GM23338 (cell line): ENCODE results near the gene ABCF1. TPM values are rescaled to one million over a fixed set of nuclear protein-coding genes. Genes with fewer than 3 reads are reported as not detected.

Source experiments
- ATAC-seq: fragments of 200-7000 bp; cut with Tn5 transposase; 3 replicates; pipeline ENCODE4 v1.9.1; 2020
- DNase-seq: peaks from one replicate; pipeline ENCODE4 v3.0.0-alpha.2; 2015; ENCODE audit warnings: low spot score
- H2AFZ ChIP-seq: fragments of 200-600 bp; sonication (generic); 2 replicates; pipeline ENCODE4 v1.8.0; 2016; ENCODE audit warnings: antibody characterized with exemption, mild to moderate bottlenecking, moderate library complexity
- H3F3A ChIP-seq: fragments of 200-600 bp; sonication (generic); replicated peaks from 2 replicates; pipeline ENCODE4 v1.8.0; 2017; ENCODE audit warnings: antibody characterized with exemption, mixed run types, low read depth
- H3K27ac ChIP-seq: fragments of 200-600 bp; sonication (generic); 2 replicates; pipeline ENCODE4 v1.6.1; 2016; ENCODE audit warnings: low read depth
- H3K27me3 ChIP-seq: fragments of 200-600 bp; sonication (generic); 2 replicates; pipeline ENCODE4 v1.8.0; 2016; ENCODE audit warnings: mild to moderate bottlenecking, mixed run types, moderate library complexity; ENCODE audit not compliant: insufficient read depth
- H3K36me3 ChIP-seq: fragments of 200-600 bp; sonication (generic); 2 replicates; pipeline ENCODE4 v1.8.0; 2016; ENCODE audit warnings: mild to moderate bottlenecking; ENCODE audit not compliant: insufficient read depth
- H3K4me1 ChIP-seq: fragments of 200-600 bp; sonication (generic); 2 replicates; pipeline ENCODE4 v1.8.0; 2016; ENCODE audit warnings: mild to moderate bottlenecking, moderate library complexity; ENCODE audit not compliant: insufficient read depth
- H3K4me2 ChIP-seq: fragments of 200-600 bp; sonication (generic); 2 replicates; pipeline ENCODE4 v1.7.1; 2017; ENCODE audit warnings: mixed run types
- H3K4me3 ChIP-seq: fragments of 200-600 bp; sonication (generic); 2 replicates; pipeline ENCODE4 v1.6.1; 2016; ENCODE audit warnings: mixed run types
- H3K79me2 ChIP-seq: fragments of 200-600 bp; sonication (generic); replicated peaks from 2 replicates; pipeline ENCODE4 v1.8.0; 2017; ENCODE audit warnings: mild to moderate bottlenecking; ENCODE audit not compliant: insufficient read depth
- H3K9me2 ChIP-seq: fragments of 200-600 bp; sonication (generic); 2 replicates; pipeline ENCODE4 v1.8.0; 2017; ENCODE audit not compliant: insufficient read depth
- H4K20me1 ChIP-seq: fragments of 200-600 bp; sonication (generic); replicated peaks from 2 replicates; pipeline ENCODE4 v1.8.0; 2017; ENCODE audit warnings: mild to moderate bottlenecking; ENCODE audit not compliant: insufficient read depth
- H3K27ac Mint-ChIP-seq: 2 replicates; pipeline ENCODE4 v1.8.0; 2020; ENCODE audit warnings: inconsistent platforms, mild to moderate bottlenecking, moderate library complexity, mixed read lengths
- H3K27me3 Mint-ChIP-seq: 3 replicates; pipeline ENCODE4 v1.8.0; 2022; ENCODE audit warnings: low read depth, mild to moderate bottlenecking, moderate library complexity, mixed read lengths, inconsistent platforms; ENCODE audit not compliant: insufficient read depth, poor library complexity
- H3K36me3 Mint-ChIP-seq: 3 replicates; pipeline ENCODE4 v1.8.0; 2021; ENCODE audit warnings: low read depth, mild to moderate bottlenecking, inconsistent platforms, moderate library complexity, mixed read lengths
- H3K4me1 Mint-ChIP-seq: 3 replicates; pipeline ENCODE4 v1.8.0; 2020; ENCODE audit warnings: mild to moderate bottlenecking, inconsistent platforms, mixed read lengths
- H3K4me3 Mint-ChIP-seq: 3 replicates; pipeline ENCODE4 v1.8.0; 2021; ENCODE audit warnings: moderate library complexity, mild to moderate bottlenecking, inconsistent platforms, mixed read lengths
- H3K9me3 Mint-ChIP-seq: 3 replicates; pipeline ENCODE4 v1.8.0; 2020; ENCODE audit warnings: moderate library complexity, mild to moderate bottlenecking, inconsistent platforms, mixed read lengths
- EZH2 ChIP-seq: fragments of 200-600 bp; sonication (generic); IDR thresholded peaks from one replicate; pipeline ENCODE4 v1.8.0; 2017; ENCODE audit warnings: antibody characterized with exemption, mild to moderate bottlenecking, low read depth; ENCODE audit not compliant: unreplicated experiment
- JUNB ChIP-seq: IDR thresholded peaks from one replicate; pipeline ENCODE4 v1.6.1; 2016; ENCODE audit warnings: antibody characterized with exemption; ENCODE audit not compliant: unreplicated experiment
- STAT1 ChIP-seq: IDR thresholded peaks from one replicate; pipeline ENCODE4 v1.6.1; 2016; ENCODE audit warnings: antibody characterized with exemption; ENCODE audit not compliant: unreplicated experiment
- ZNF114 ChIP-seq: fragments of 250-450 bp; sonication (Bioruptor Pico); IDR thresholded peaks from 2 replicates; pipeline ENCODE4 v1.5.0; 2020; ENCODE audit warnings: mild to moderate bottlenecking, moderate library complexity
- ZNF462 ChIP-seq: fragments of 250-450 bp; sonication (Bioruptor Pico); IDR thresholded peaks from 2 replicates; pipeline ENCODE4 v1.5.0; 2020; ENCODE audit warnings: mild to moderate bottlenecking, moderate library complexity
- polyA plus RNA-seq: library from polyadenylated mRNA; unstranded; fragments of >200 nt; fragmentation: Nextera tagmentation; extraction: Ambion mirVana; gene quantifications from 2 replicates; pipeline ENCODE4 v1.2.1, GENCODE V29; 2016
- total RNA-seq: library from RNA; depleted of rRNA; stranded (reverse); fragments of >200 nt; shearing (Covaris generic); gene quantifications from 2 replicates; pipeline ENCODE4 v1.2.3, GENCODE V29; 2014
- TF ChIP-seq, protein P1 (sequence below), 2 experiments: fragments of 200-600 bp in 1 of 2; sonication (generic) in 1 of 2; conservative IDR thresholded peaks; 2 replicates each; pipeline versions ENCODE4 v1.5.1 to v1.6.1; 2016 to 2017; ENCODE audit warnings: antibody characterized with exemption in 2 of 2, low read depth in 2 of 2, mild to moderate bottlenecking in 2 of 2, moderate library complexity in 1 of 2

Gene ABCF1
- total and polyA plus RNA-seq, 2 experiments from 2014 or later: 92.6 to 244 TPM

DNA sequence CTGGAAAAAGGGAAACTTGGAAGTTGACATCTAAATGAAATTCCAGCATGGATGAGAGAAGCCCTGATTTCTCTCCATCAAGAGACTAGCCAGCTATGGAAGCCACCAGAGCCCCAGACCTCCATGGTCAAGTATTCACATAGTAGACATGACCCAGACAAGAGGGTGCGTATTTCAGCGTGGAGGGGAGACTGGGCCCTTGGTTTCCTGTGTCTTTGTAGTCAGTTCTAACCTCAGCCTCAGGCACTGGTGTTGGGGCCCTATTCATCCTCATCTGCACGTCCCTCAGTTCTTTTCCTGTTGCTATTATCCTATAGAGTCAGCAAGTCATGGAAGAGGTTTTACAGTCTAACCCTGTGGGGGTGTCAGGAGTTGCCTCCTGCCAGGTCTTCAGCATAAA, 27.4 kb upstream of the ABCF1 start:
- Mint-ChIP-seq H3K4me1 (peaks cover 9% of the 10 kb centered on the region), H3K27ac (no peak overlapping the region), H3K36me3 (peaks cover 15% of the 10 kb centered on the region), H3K27me3 (peaks cover 12% of the 10 kb centered on the region), H3K4me3 (no peak overlapping the region), H3K9me3 (no peaks in the 10 kb centered on the region)
- TF ChIP-seq ZNF114 (CRISPR knock-in tag) (no peak), STAT1 (no peak), JUNB (no peak)
- Histone ChIP-seq H3K27me3 (no peaks in the 10 kb centered on the region), H2AFZ (no peak overlapping the region), H3K4me2 (no peak overlapping the region), H3K4me3 (no peak overlapping the region), H3K4me1 (peaks cover 7% of the 10 kb centered on the region; the same call in 1 of the 2 replicates), H3K9me2 (no peaks in the 10 kb centered on the region), H3K27ac (no peak overlapping the region), H3K79me2 (no peaks in the 10 kb centered on the region), H3K36me3 (peaks cover 5% of the 10 kb centered on the region; the same call in 1 of the 2 replicates), H4K20me1 (no peaks in the 10 kb centered on the region; the same call in 1 of the 2 replicates), H3F3A (no peaks in the 10 kb centered on the region)
- DNase-seq: no peak
- no peak for ATAC-seq

DNA sequence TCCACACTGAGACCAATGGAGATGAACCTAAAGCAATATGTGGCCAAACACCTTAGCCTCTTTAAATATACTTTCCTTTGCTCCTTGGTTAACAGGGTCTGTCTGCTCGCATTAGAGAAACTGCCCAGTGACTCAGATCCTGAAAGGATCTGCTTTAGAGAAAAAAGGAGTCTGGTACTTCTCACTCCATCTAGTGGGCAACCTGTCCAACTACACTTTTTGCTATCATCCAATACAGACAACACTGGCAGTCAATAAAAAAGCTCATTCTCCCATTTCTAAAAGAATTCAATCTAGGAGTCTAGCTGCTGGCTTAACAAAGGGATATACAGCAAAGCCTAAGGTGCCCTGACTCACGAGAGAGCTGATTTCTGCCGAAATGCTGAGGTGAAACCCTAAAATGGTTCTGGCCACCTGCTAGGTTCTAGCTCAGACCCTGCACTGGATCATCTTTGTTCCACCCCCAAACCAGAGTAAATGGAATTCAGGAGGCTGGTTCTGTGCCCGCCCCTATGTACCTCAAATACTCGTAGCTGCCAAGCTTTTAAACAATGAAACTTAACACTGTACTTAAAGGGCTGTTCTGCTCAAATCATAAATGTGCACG, 26.5 kb upstream of the ABCF1 start:
- H3K4me1 ChIP-seq: peaks cover 7% of the 10 kb centered on the region; the same call in 1 of the 2 replicates
- no peak overlapping the region for H3K4me3 Mint-ChIP-seq
- ATAC-seq (peak; percentile 70), DNase-seq (peak; percentile 80)
- no peak overlapping the region for H2AFZ ChIP-seq
- no peaks in the 10 kb centered on the region; the same call in 1 of the 2 replicates for H4K20me1 ChIP-seq
- TF ChIP-seq, protein P1, sequence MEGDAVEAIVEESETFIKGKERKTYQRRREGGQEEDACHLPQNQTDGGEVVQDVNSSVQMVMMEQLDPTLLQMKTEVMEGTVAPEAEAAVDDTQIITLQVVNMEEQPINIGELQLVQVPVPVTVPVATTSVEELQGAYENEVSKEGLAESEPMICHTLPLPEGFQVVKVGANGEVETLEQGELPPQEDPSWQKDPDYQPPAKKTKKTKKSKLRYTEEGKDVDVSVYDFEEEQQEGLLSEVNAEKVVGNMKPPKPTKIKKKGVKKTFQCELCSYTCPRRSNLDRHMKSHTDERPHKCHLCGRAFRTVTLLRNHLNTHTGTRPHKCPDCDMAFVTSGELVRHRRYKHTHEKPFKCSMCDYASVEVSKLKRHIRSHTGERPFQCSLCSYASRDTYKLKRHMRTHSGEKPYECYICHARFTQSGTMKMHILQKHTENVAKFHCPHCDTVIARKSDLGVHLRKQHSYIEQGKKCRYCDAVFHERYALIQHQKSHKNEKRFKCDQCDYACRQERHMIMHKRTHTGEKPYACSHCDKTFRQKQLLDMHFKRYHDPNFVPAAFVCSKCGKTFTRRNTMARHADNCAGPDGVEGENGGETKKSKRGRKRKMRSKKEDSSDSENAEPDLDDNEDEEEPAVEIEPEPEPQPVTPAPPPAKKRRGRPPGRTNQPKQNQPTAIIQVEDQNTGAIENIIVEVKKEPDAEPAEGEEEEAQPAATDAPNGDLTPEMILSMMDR (conservative IDR thresholded peaks at IDR 0.05; ENCODE audit: low read depth in 2 of 2): peak; percentile 71 to 75
- no peak for TF ChIP-seq EZH2
- H3K79me2 ChIP-seq: no peaks in the 10 kb centered on the region
- no peaks in the 10 kb centered on the region for H3K9me2 ChIP-seq
- H3K4me2 ChIP-seq: no peak overlapping the region
- H3K27ac ChIP-seq: no peak overlapping the region; the same call in 1 of the 2 replicates
- peaks cover 23% of the 10 kb centered on the region for H3K36me3 Mint-ChIP-seq
- peaks cover 6% of the 10 kb centered on the region; the same call in 1 of the 2 replicates for H3K36me3 ChIP-seq
- no peaks in the 10 kb centered on the region for H3K27me3 ChIP-seq
- peaks cover 9% of the 10 kb centered on the region for H3K4me1 Mint-ChIP-seq
- peaks cover 12% of the 10 kb centered on the region for H3K27me3 Mint-ChIP-seq
- no peak overlapping the region for H3K27ac Mint-ChIP-seq
- no peak overlapping the region for H3K4me3 ChIP-seq
- no peaks in the 10 kb centered on the region for H3K9me3 Mint-ChIP-seq
- no peaks in the 10 kb centered on the region for H3F3A ChIP-seq

DNA sequence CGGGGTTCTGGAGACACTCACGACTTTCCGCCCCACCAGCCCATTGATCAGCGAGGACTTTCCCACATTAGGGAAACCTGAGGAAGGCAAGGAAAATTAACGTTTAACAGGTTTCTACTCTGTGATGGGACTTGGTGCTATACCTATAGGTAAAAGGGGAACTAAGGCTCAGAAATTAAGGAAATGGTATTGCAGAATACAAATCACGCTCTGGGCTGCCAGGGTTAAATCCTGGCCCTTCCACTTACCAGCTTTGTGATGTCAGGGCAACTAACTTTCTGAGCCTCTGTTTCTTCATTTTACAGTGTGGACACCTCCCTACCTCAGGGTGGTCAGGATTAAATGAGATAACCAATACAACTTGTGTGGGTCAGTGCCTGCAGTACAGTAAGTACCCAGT, 23.8 kb upstream of the ABCF1 start:
- no peaks in the 10 kb centered on the region for H3K79me2 ChIP-seq
- H3K27me3 ChIP-seq: no peaks in the 10 kb centered on the region
- Mint-ChIP-seq H3K27ac (no peak overlapping the region), H3K9me3 (no peaks in the 10 kb centered on the region), H3K27me3 (peaks cover 8% of the 10 kb centered on the region), H3K4me3 (no peak overlapping the region), H3K4me1 (peaks cover 2% of the 10 kb centered on the region), H3K36me3 (peaks cover 45% of the 10 kb centered on the region)
- DNase-seq (no peak), ATAC-seq (no peak)
- no peak overlapping the region for H2AFZ ChIP-seq
- no peak overlapping the region for H3K4me3 ChIP-seq
- no peaks in the 10 kb centered on the region; the same call in 1 of the 2 replicates for H4K20me1 ChIP-seq
- H3K27ac ChIP-seq: no peak overlapping the region
- H3F3A ChIP-seq: no peaks in the 10 kb centered on the region
- peaks cover 6% of the 10 kb centered on the region for H3K36me3 ChIP-seq
- peaks cover under 1% of the 10 kb centered on the region; the same call in 1 of the 2 replicates for H3K4me1 ChIP-seq
- no peaks in the 10 kb centered on the region for H3K9me2 ChIP-seq
- no peak overlapping the region for H3K4me2 ChIP-seq
- no peak for TF ChIP-seq ZNF462
- no peak for TF ChIP-seq ZNF114 (CRISPR knock-in tag)
